GM13977 (cell line): ENCODE data around the gene RANBP10.

Experiments used
- DNase-seq: peaks from one replicate; pipeline ENCODE4 v3.0.0; 2012; ENCODE audit warnings: low spot score
- CTCF ChIP-seq: IDR thresholded peaks from 2 replicates; pipeline ENCODE4 v1.5.1; 2012; ENCODE audit warnings: mild to moderate bottlenecking, control low read depth; ENCODE audit not compliant: insufficient read depth; ENCODE audit errors: extremely low read depth, missing control alignments
- in situ Hi-C: fragments of 300-500 bp; cut with MboI; formaldehyde crosslinking; loops from one replicate; pipeline ENCODE4 v1.12.0; 2022; ENCODE audit warnings: low sequenced_read_pairs, low pct_unique_long_range_greater_than_20kb, mixed read lengths, inconsistent platforms; ENCODE audit not compliant: unreplicated experiment

The RANBP10 gene

GRCh38 chr16:67673712-67674580 is 132.4 kb downstream of the RANBP10 start:
- no peak for TF ChIP-seq CTCF
- DNase-seq: no peak
- in situ Hi-C loops: loop anchor here (10.0 kb wide), 1 partner anchor 141 kb away; no protein-coding TSS in a partner anchor
